Panc1 (cell line): ENCODE results near the gene COCH. TPM values are rescaled to one million over a fixed set of nuclear protein-coding genes. Genes with fewer than 3 reads are reported as not detected.
A peak's percentile ranks its signal among the peaks of the same experiment; 100 is the strongest.
"Not testable (repeated sequence)": the region's sequence is repeated elsewhere in the genome, so short reads cannot be mapped to it uniquely, and the experiment has no call there.

Experiments
- ATAC-seq: fragments of 200-7000 bp; cut with Tn5 transposase; 2 replicates; pipeline ENCODE4 v1.9.1; 2020; ENCODE audit warnings: mild to moderate bottlenecking, moderate library complexity
- BruUV-seq: library from RNA; stranded (reverse); fragments of 400-500 nt; replicated peaks from 2 replicates; lab custom pipeline; 2021; lab: Mats Ljungman, UMichigan
- CTCF ChIA-PET: fragments of 300-600 bp; sonication (Branson Sonifier 250); formaldehyde crosslinking; loops from one replicate; lab custom pipeline; 2022; ENCODE audit warnings: antibody characterized with exemption; lab: Charles Lee
- POLR2A ChIA-PET: fragments of 300-600 bp; sonication (Branson Sonifier 250); formaldehyde crosslinking; loops from one replicate; lab custom pipeline; 2022; ENCODE audit warnings: antibody characterized with exemption; lab: Charles Lee
- DNase-seq: peaks from one replicate; pipeline ENCODE4 v3.0.0-alpha.2; 2010; ENCODE audit warnings: low read depth, low spot score
- H3K27ac ChIP-seq: 2 replicates; pipeline ENCODE4 v1.5.1; 2011; ENCODE audit warnings: mild to moderate bottlenecking, low read length, inconsistent platforms
- H3K27me3 ChIP-seq: fragments of 200-500 bp; sonication (Bioruptor generic); 2 replicates; pipeline ENCODE4 v1.6.0; 2014; ENCODE audit warnings: low read length, inconsistent platforms; ENCODE audit not compliant: control insufficient read depth, insufficient read depth
- H3K36me3 ChIP-seq: fragments of 200-500 bp; sonication (Bioruptor generic); 2 replicates; pipeline ENCODE4 v1.5.1; 2014; ENCODE audit warnings: inconsistent platforms, mild to moderate bottlenecking, low read length, moderate library complexity; ENCODE audit not compliant: control insufficient read depth, insufficient read depth
- H3K4me1 ChIP-seq: 2 replicates; pipeline ENCODE4 v1.5.1; 2011; ENCODE audit warnings: inconsistent platforms, mild to moderate bottlenecking, low read length, moderate library complexity; ENCODE audit not compliant: control insufficient read depth, insufficient read depth
- H3K4me3 ChIP-seq, 2 experiments: 2 replicates each; pipeline ENCODE4 v1.5.1; 2011 to 2012; ENCODE audit warnings: low read depth in 2 of 2, low read length in 2 of 2, mild to moderate bottlenecking in 2 of 2, inconsistent platforms in 1 of 2, moderate library complexity in 1 of 2
- H3K9me3 ChIP-seq: fragments of 200-500 bp; sonication (Bioruptor generic); 2 replicates; pipeline ENCODE4 v1.5.1; 2014; ENCODE audit warnings: low read depth, mild to moderate bottlenecking, inconsistent platforms, low read length, moderate library complexity; ENCODE audit not compliant: control insufficient read depth, insufficient read depth
- POLR2AphosphoS5 ChIP-seq: IDR thresholded peaks from 2 replicates; pipeline ENCODE4 v1.6.1; 2012; ENCODE audit warnings: mild to moderate bottlenecking, low read depth, low read length, moderate library complexity
- SIN3A ChIP-seq: IDR thresholded peaks from 2 replicates; pipeline ENCODE4 v1.6.1; 2012; ENCODE audit warnings: low read depth, mild to moderate bottlenecking, low read length, moderate library complexity, borderline replicate concordance; ENCODE audit not compliant: insufficient read depth
- TCF7L2 ChIP-seq: IDR thresholded peaks from 2 replicates; pipeline ENCODE4 v1.6.1; 2011; ENCODE audit warnings: mild to moderate bottlenecking, low read depth, low read length, inconsistent platforms
- in situ Hi-C: cut with HindIII; loops from 2 replicates; pipeline ENCODE4 v1.10.0; 2016; ENCODE audit warnings: low sequenced_read_pairs, low pct_unique_long_range_greater_than_20kb
- intact Hi-C: fragments of 100-400 bp; cut with micrococcal nuclease; formaldehyde crosslinking; loops from one replicate; pipeline ENCODE4 v1.10.0; 2022; ENCODE audit not compliant: unreplicated experiment
- total RNA-seq: library from RNA; stranded (reverse); gene quantifications from one replicate; pipeline ENCODE4 v1.2.1, GENCODE V29; 2021; ENCODE audit not compliant: unreplicated experiment
- TF ChIP-seq, protein P1 (sequence below), 2 experiments: IDR thresholded peaks; 2 replicates each; pipeline ENCODE4 v1.6.1; 2011 to 2012; ENCODE audit warnings: low read depth in 2 of 2, control low read depth in 1 of 2, low read length in 1 of 2, mild to moderate bottlenecking in 1 of 2, moderate library complexity in 1 of 2; ENCODE audit not compliant: insufficient read depth in 1 of 2
- TF ChIP-seq, protein P2 (sequence below): fragments of 450-650 bp; IDR thresholded peaks from 2 replicates; pipeline ENCODE4 v1.5.1; 2017; ENCODE audit warnings: mild to moderate bottlenecking

Gene COCH
- total RNA-seq, 1 experiment from 2014 or later: 1.3 TPM

DNA sequence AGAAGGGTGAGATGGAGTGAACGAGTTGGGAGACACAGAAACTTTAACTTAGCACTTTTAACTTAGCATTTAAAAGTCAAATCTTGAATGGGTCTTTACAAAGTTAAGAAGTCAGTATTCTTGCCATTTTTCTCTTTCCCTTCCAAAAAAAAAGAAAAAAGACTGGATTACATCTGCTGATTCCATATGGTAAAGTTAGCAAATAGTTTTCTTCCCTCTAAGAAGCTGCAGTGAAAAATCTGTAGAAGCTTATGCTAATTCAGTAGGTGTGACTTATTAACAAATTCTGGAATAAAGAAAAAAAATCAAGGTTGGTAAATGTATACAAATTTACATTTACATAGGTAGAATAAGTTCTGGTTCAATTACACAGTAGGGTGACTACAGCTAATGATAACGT lies 50.9 kb downstream of the COCH start:
- intact Hi-C loops: no loop called here
- H3K4me3 ChIP-seq: no peak overlapping the region
- DNase-seq: no peak
- ChIA-PET CTCF (no interaction called here), POLR2A (interaction anchor here (0.8 kb wide), 1 partner anchor 1219 kb away, joined by 11 read pairs; no protein-coding TSS in a partner anchor)
- ATAC-seq: no peak
- TF ChIP-seq, protein P1, sequence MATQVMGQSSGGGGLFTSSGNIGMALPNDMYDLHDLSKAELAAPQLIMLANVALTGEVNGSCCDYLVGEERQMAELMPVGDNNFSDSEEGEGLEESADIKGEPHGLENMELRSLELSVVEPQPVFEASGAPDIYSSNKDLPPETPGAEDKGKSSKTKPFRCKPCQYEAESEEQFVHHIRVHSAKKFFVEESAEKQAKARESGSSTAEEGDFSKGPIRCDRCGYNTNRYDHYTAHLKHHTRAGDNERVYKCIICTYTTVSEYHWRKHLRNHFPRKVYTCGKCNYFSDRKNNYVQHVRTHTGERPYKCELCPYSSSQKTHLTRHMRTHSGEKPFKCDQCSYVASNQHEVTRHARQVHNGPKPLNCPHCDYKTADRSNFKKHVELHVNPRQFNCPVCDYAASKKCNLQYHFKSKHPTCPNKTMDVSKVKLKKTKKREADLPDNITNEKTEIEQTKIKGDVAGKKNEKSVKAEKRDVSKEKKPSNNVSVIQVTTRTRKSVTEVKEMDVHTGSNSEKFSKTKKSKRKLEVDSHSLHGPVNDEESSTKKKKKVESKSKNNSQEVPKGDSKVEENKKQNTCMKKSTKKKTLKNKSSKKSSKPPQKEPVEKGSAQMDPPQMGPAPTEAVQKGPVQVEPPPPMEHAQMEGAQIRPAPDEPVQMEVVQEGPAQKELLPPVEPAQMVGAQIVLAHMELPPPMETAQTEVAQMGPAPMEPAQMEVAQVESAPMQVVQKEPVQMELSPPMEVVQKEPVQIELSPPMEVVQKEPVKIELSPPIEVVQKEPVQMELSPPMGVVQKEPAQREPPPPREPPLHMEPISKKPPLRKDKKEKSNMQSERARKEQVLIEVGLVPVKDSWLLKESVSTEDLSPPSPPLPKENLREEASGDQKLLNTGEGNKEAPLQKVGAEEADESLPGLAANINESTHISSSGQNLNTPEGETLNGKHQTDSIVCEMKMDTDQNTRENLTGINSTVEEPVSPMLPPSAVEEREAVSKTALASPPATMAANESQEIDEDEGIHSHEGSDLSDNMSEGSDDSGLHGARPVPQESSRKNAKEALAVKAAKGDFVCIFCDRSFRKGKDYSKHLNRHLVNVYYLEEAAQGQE (IDR thresholded peaks at IDR 0.05; ENCODE audit: insufficient read depth in 1 of 2, low read depth in 2 of 2, low read length in 1 of 2): no peak
- TF ChIP-seq POLR2AphosphoS5 (no peak), SIN3A (no peak), TCF7L2 (no peak)
- TF ChIP-seq, protein P2, sequence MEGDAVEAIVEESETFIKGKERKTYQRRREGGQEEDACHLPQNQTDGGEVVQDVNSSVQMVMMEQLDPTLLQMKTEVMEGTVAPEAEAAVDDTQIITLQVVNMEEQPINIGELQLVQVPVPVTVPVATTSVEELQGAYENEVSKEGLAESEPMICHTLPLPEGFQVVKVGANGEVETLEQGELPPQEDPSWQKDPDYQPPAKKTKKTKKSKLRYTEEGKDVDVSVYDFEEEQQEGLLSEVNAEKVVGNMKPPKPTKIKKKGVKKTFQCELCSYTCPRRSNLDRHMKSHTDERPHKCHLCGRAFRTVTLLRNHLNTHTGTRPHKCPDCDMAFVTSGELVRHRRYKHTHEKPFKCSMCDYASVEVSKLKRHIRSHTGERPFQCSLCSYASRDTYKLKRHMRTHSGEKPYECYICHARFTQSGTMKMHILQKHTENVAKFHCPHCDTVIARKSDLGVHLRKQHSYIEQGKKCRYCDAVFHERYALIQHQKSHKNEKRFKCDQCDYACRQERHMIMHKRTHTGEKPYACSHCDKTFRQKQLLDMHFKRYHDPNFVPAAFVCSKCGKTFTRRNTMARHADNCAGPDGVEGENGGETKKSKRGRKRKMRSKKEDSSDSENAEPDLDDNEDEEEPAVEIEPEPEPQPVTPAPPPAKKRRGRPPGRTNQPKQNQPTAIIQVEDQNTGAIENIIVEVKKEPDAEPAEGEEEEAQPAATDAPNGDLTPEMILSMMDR: no peak
- no peak overlapping the region for H3K27ac ChIP-seq
- no peaks in the 10 kb centered on the region for H3K9me3 ChIP-seq
- peaks cover 6% of the 10 kb centered on the region for H3K36me3 ChIP-seq
- in situ Hi-C loops: no loop called here
- H3K27me3 ChIP-seq: no peaks in the 10 kb centered on the region
- BruUV-seq: no TSS peak
- H3K4me1 ChIP-seq: no peaks in the 10 kb centered on the region

DNA sequence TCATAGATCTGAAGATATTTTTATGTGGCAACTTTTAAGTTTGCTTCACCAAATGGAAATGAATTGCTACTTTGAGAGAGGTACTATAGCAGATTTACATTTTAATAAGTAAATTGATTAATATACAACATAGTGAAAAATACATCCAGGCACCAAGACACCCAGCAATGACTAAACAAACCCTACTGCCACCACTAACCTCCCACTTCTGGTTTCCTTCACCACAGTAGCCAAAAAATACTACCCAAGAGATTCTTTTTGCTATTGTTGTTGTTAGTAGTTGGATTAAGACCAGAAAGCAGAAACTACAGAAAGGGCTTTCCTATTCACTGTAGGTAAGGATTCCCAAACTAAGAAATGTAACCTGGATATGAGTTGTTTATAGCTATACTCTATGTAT lies 54.1 kb downstream of the COCH start:
- Histone ChIP-seq H3K36me3 (peaks cover 10% of the 10 kb centered on the region), H3K27ac (no peak overlapping the region), H3K9me3 (no peaks in the 10 kb centered on the region), H3K27me3 (no peaks in the 10 kb centered on the region), H3K4me3 (no peak overlapping the region), H3K4me1 (no peaks in the 10 kb centered on the region)
- ChIA-PET POLR2A (no interaction called here), CTCF (no interaction called here)
- BruUV-seq: TSS peak; percentile 27
- intact Hi-C loops: no loop called here
- TF ChIP-seq, protein P1 (IDR thresholded peaks at IDR 0.05; ENCODE audit: insufficient read depth in 1 of 2, low read depth in 2 of 2, low read length in 1 of 2): no peak
- TF ChIP-seq TCF7L2: no peak
- no peak for TF ChIP-seq POLR2AphosphoS5
- TF ChIP-seq, protein P2: no peak
- TF ChIP-seq SIN3A: no peak
- DNase-seq: no peak
- no peak for ATAC-seq
- in situ Hi-C loops: no loop called here

DNA sequence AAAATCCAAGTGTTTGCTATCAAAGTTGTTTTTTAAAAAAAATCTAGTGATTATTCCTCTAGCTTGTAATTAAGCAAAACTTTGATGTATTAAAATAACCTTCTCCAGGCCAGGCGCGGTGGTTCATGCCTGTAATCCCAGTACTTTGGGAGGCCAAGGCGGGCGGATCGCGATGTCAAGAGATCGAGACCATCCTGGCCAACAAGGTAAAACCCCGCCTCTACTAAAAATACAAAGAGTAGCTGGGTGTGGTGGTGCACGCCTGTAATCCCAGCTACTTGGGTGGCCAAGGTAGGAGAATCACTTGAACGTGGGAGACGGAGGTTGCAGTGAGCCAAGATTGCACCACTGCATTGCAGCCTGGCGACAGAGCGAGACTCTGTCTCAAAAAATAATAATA lies 59.6 kb downstream of the COCH start:
- H3K27me3 ChIP-seq, H3K4me1 ChIP-seq, DNase-seq, H3K9me3 ChIP-seq, POLR2A ChIA-PET, BruUV-seq, CTCF ChIA-PET, ATAC-seq, in situ Hi-C loops, H3K27ac ChIP-seq, intact Hi-C loops, H3K4me3 ChIP-seq: not testable (repeated sequence)
- peaks cover 17% of the 10 kb centered on the region; the same call in 1 of the 2 replicates for H3K36me3 ChIP-seq
